Measurements from ENCODE around the gene TMEM236.

DNA sequence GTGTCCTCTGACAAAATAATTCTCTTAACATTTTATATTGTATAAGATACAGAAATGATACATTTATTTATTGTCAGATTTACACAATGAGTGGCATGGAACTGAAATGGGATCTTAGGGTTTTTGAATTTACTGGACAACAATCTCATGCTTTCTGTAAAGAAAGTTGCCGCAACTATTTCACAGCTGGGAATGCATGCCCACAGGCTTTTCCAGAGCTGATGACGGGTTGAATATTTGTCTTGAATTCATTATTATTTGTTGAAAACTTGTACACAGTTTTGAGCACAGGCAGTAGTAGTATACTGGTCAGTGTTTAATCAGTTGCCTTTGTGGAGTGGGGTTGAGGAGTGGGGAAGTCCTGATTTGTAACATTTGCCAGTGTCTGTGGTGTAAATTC, 36.6 kb downstream of the TMEM236 start:
- no peak for TF ChIP-seq POLR2A (IDR thresholded peaks at IDR 0.05; ENCODE audit: borderline replicate concordance, extremely low read depth, insufficient read depth, insufficient read length)
- TF ChIP-seq ZNF274 (IDR thresholded peaks at IDR 0.05; ENCODE audit: low read depth, low read length) = no peak
- no peak for TF ChIP-seq JUND (IDR thresholded peaks at IDR 0.05)
- TF ChIP-seq, protein P1, sequence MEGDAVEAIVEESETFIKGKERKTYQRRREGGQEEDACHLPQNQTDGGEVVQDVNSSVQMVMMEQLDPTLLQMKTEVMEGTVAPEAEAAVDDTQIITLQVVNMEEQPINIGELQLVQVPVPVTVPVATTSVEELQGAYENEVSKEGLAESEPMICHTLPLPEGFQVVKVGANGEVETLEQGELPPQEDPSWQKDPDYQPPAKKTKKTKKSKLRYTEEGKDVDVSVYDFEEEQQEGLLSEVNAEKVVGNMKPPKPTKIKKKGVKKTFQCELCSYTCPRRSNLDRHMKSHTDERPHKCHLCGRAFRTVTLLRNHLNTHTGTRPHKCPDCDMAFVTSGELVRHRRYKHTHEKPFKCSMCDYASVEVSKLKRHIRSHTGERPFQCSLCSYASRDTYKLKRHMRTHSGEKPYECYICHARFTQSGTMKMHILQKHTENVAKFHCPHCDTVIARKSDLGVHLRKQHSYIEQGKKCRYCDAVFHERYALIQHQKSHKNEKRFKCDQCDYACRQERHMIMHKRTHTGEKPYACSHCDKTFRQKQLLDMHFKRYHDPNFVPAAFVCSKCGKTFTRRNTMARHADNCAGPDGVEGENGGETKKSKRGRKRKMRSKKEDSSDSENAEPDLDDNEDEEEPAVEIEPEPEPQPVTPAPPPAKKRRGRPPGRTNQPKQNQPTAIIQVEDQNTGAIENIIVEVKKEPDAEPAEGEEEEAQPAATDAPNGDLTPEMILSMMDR (IDR thresholded peaks at IDR 0.05 in 2 of 3, conservative IDR thresholded peaks at IDR 0.05 in 1 of 3; ENCODE audit: borderline replicate concordance in 1 of 3, insufficient read depth in 1 of 3, low read depth in 2 of 3, low read length in 2 of 3) = no peak
- TF ChIP-seq EZH2 (IDR thresholded peaks at IDR 0.05) = no peak
- TF ChIP-seq POLR2AphosphoS5 (IDR thresholded peaks at IDR 0.05; ENCODE audit: low read depth, low read length) = no peak
- no peak for TF ChIP-seq EZH2phosphoT487 (IDR thresholded peaks at IDR 0.05; ENCODE audit: borderline replicate concordance)
- TF ChIP-seq TCF7L2 (IDR thresholded peaks at IDR 0.05; ENCODE audit: borderline replicate concordance, extremely low read depth, insufficient read depth, insufficient read length) = no peak
- TF ChIP-seq RAD21 (IDR thresholded peaks at IDR 0.05; ENCODE audit: low read depth) = no peak
- TF ChIP-seq, protein P2, sequence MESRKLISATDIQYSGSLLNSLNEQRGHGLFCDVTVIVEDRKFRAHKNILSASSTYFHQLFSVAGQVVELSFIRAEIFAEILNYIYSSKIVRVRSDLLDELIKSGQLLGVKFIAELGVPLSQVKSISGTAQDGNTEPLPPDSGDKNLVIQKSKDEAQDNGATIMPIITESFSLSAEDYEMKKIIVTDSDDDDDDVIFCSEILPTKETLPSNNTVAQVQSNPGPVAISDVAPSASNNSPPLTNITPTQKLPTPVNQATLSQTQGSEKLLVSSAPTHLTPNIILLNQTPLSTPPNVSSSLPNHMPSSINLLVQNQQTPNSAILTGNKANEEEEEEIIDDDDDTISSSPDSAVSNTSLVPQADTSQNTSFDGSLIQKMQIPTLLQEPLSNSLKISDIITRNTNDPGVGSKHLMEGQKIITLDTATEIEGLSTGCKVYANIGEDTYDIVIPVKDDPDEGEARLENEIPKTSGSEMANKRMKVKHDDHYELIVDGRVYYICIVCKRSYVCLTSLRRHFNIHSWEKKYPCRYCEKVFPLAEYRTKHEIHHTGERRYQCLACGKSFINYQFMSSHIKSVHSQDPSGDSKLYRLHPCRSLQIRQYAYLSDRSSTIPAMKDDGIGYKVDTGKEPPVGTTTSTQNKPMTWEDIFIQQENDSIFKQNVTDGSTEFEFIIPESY (IDR thresholded peaks at IDR 0.05; ENCODE audit: extremely low read depth, insufficient replicate concordance, low read length) = no peak
- TF ChIP-seq, protein P3, sequence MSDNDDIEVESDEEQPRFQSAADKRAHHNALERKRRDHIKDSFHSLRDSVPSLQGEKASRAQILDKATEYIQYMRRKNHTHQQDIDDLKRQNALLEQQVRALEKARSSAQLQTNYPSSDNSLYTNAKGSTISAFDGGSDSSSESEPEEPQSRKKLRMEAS (IDR thresholded peaks at IDR 0.05) = no peak
- TF ChIP-seq YY1 (IDR thresholded peaks at IDR 0.05; ENCODE audit: extremely low read depth, insufficient replicate concordance, low read depth, low read length) = no peak

Measured in HCT116 (cell line).